Caco-2 (cell line): ENCODE results near the gene DYNC1H1. TPM values are rescaled to one million over a fixed set of nuclear protein-coding genes. Genes with fewer than 3 reads are reported as not detected.

ENCODE experiments used
- BruUV-seq: library from RNA; stranded (reverse); fragments of 400-500 nt; replicated peaks from 2 replicates; lab custom pipeline; 2021; lab: Mats Ljungman, UMichigan
- CTCF ChIA-PET: fragments of 300-600 bp; sonication (Branson Sonifier 250); formaldehyde crosslinking; loops from one replicate; lab custom pipeline; 2022; ENCODE audit warnings: antibody characterized with exemption; lab: Charles Lee
- POLR2A ChIA-PET: fragments of 300-600 bp; sonication (Branson Sonifier 250); formaldehyde crosslinking; loops from one replicate; lab custom pipeline; 2022; ENCODE audit warnings: antibody characterized with exemption; lab: Charles Lee
- DNase-seq, 2 experiments: peaks; one replicate each; pipeline versions ENCODE4 v3.0.0 to v3.0.0-alpha.2; 2020 to 2022
- H3K27me3 ChIP-seq: replicated peaks from 2 replicates; pipeline ENCODE4 v1.6.0; 2011; ENCODE audit warnings: low read length; ENCODE audit not compliant: control insufficient read depth, insufficient read depth
- H3K36me3 ChIP-seq: 2 replicates; pipeline ENCODE4 v1.5.1; 2011; ENCODE audit warnings: low read length; ENCODE audit not compliant: control insufficient read depth, insufficient read depth
- H3K4me1 ChIP-seq: fragments of 250-450 bp; sonication (Bioruptor Pico); 2 replicates; pipeline ENCODE4 v1.5.1; 2020; ENCODE audit warnings: mild to moderate bottlenecking
- H3K4me3 ChIP-seq: 2 replicates; pipeline ENCODE4 v1.5.1; 2011; ENCODE audit warnings: low read depth, mild to moderate bottlenecking, control low read depth, low read length
- H3K9me3 ChIP-seq: fragments of 250-450 bp; sonication (Bioruptor Pico); 2 replicates; pipeline ENCODE4 v1.5.1; 2020; ENCODE audit warnings: mild to moderate bottlenecking, moderate library complexity
- H3K27ac Mint-ChIP-seq: one replicate; pipeline ENCODE4 v1.8.0; 2022; ENCODE audit warnings: mixed read lengths; ENCODE audit not compliant: unreplicated experiment
- H3K27me3 Mint-ChIP-seq: one replicate; pipeline ENCODE4 v1.8.0; 2022; ENCODE audit warnings: mixed read lengths; ENCODE audit not compliant: insufficient read depth, unreplicated experiment
- H3K36me3 Mint-ChIP-seq: one replicate; pipeline ENCODE4 v1.8.0; 2022; ENCODE audit warnings: mild to moderate bottlenecking, mixed read lengths; ENCODE audit not compliant: insufficient read depth, unreplicated experiment
- H3K4me1 Mint-ChIP-seq: one replicate; pipeline ENCODE4 v1.8.0; 2022; ENCODE audit warnings: low read depth, mixed read lengths; ENCODE audit not compliant: unreplicated experiment
- H3K4me3 Mint-ChIP-seq: one replicate; pipeline ENCODE4 v1.8.0; 2022; ENCODE audit warnings: mild to moderate bottlenecking, moderate library complexity, mixed read lengths; ENCODE audit not compliant: unreplicated experiment
- H3K9me3 Mint-ChIP-seq: one replicate; pipeline ENCODE4 v1.8.0; 2022; ENCODE audit warnings: mixed read lengths; ENCODE audit not compliant: unreplicated experiment
- intact Hi-C: fragments of 100-400 bp; cut with micrococcal nuclease; formaldehyde crosslinking; loops from one replicate; pipeline ENCODE4 v1.10.0; 2022; ENCODE audit not compliant: unreplicated experiment
- total RNA-seq: library from RNA; stranded (reverse); gene quantifications from 2 replicates; pipeline ENCODE4 v1.2.3, GENCODE V29; 2022
- TF ChIP-seq, protein P1 (sequence below), 2 experiments: fragments of 200-600 bp in 1 of 2; IDR thresholded peaks; 1 replicate in 1 of 2; 2 replicates in 1 of 2; pipeline versions ENCODE4 v1.5.1 to v1.8.0; 2011 to 2022; ENCODE audit warnings: antibody characterized with exemption in 1 of 2, control low read depth in 1 of 2, inconsistent platforms in 1 of 2, low read depth in 1 of 2, low read length in 1 of 2, mild to moderate bottlenecking in 1 of 2, moderate library complexity in 1 of 2; ENCODE audit not compliant: insufficient read depth in 1 of 2, severe bottlenecking in 1 of 2, unreplicated experiment in 1 of 2

DYNC1H1 gene
- total RNA-seq, 1 experiment from 2014 or later, result 351 TPM

DNA sequence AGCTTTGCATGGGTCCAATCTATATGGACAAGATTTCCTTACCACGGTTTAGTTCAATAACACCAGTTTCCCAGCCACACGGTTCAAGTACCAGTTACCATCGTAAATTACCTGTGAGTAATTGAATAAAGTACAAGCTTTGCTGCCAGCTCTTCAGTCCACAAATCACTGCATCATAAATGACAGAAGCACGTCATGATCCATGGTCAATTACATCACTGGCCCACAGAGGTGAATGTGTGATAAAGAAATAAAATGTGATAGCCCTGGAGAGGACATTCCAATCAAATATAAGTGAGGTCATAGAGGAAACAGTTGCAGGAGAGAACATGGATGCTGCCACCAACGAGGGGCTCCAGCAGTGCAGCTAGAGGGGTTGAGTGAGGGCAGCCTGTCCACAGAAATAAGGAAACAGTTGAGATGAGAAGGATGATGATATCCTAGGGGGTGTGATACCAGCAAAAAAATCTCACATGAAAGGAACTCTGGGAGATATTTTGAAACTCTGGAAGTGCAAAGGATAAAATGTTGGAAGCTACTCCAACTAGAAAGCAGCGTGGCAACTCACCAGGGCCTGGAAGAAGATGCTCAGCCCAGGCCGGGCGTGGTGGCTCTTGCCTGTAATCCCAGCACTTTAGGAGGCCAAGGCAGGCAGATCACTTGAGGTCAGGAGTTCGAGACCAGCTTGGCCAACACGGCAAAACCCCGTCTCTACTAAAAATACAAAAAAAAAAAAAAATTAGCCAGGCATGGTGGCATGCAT lies 5.8 kb upstream of the DYNC1H1 start:
- no TSS peak for BruUV-seq
- H3K36me3 Mint-ChIP-seq, result no peaks in the 10 kb centered on the region
- CTCF ChIA-PET, result interaction anchor here (0.6 kb wide), 2 partner anchors 63 to 172 kb away, joined by 5 to 8 read pairs; no protein-coding TSS in a partner anchor
- H3K9me3 Mint-ChIP-seq, result no peaks in the 10 kb centered on the region
- POLR2A ChIA-PET, result interaction anchor here (0.6 to 0.9 kb wide), 3 partner anchors 8 to 307 kb away, joined by 3 to 12 read pairs (median 3); no protein-coding TSS in a partner anchor
- Histone ChIP-seq H3K4me3 (no peak overlapping the region), H3K27me3 (no peaks in the 10 kb centered on the region), H3K4me1 (peaks cover 3% of the 10 kb centered on the region; the same call in 1 of the 2 replicates), H3K9me3 (no peaks in the 10 kb centered on the region), H3K36me3 (no peaks in the 10 kb centered on the region)
- no peak overlapping the region for H3K27ac Mint-ChIP-seq
- no peaks in the 10 kb centered on the region for H3K4me1 Mint-ChIP-seq
- intact Hi-C loops, result no loop called here
- DNase-seq, result no peak
- H3K4me3 Mint-ChIP-seq, result no peak overlapping the region
- TF ChIP-seq, protein P1, sequence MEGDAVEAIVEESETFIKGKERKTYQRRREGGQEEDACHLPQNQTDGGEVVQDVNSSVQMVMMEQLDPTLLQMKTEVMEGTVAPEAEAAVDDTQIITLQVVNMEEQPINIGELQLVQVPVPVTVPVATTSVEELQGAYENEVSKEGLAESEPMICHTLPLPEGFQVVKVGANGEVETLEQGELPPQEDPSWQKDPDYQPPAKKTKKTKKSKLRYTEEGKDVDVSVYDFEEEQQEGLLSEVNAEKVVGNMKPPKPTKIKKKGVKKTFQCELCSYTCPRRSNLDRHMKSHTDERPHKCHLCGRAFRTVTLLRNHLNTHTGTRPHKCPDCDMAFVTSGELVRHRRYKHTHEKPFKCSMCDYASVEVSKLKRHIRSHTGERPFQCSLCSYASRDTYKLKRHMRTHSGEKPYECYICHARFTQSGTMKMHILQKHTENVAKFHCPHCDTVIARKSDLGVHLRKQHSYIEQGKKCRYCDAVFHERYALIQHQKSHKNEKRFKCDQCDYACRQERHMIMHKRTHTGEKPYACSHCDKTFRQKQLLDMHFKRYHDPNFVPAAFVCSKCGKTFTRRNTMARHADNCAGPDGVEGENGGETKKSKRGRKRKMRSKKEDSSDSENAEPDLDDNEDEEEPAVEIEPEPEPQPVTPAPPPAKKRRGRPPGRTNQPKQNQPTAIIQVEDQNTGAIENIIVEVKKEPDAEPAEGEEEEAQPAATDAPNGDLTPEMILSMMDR (IDR thresholded peaks at IDR 0.05; ENCODE audit: insufficient read depth in 1 of 2, low read depth in 1 of 2, low read length in 1 of 2, severe bottlenecking in 1 of 2, unreplicated experiment in 1 of 2), result no peak
- no peaks in the 10 kb centered on the region for H3K27me3 Mint-ChIP-seq

DNA sequence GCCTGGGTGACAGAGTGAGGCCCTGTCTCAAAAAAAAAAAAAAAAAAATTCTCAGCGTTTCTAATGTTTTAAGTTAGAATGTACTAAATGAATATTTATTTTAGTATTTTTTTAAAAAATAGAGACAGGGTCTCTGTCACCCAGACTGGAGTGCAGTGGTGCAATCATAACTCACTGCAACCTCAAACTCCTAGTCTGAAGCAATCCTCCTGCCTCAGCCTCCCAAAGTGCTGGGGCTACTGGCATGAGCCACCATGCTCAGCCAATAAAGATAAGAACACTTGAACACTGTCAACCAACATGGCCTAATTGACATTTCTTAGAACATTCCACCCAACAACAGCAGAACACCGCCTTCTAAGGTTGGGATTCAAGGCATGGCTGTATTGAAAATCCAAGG lies 5.1 kb upstream of the DYNC1H1 start:
- Mint-ChIP-seq H3K9me3 (no peaks in the 10 kb centered on the region), H3K27me3 (no peaks in the 10 kb centered on the region), H3K4me3 (no peak overlapping the region), H3K4me1 (peaks cover 5% of the 10 kb centered on the region), H3K27ac (no peak overlapping the region), H3K36me3 (peaks cover 5% of the 10 kb centered on the region)
- POLR2A ChIA-PET, result no interaction called here
- DNase-seq, result no peak
- CTCF ChIA-PET, result no interaction called here
- peaks cover 7% of the 10 kb centered on the region; the same call in 1 of the 2 replicates for H3K4me1 ChIP-seq
- no peaks in the 10 kb centered on the region for H3K27me3 ChIP-seq
- intact Hi-C loops, result no loop called here
- no peaks in the 10 kb centered on the region for H3K36me3 ChIP-seq
- no peak overlapping the region for H3K4me3 ChIP-seq
- no peaks in the 10 kb centered on the region for H3K9me3 ChIP-seq
- no TSS peak for BruUV-seq
- TF ChIP-seq, protein P1 (IDR thresholded peaks at IDR 0.05; ENCODE audit: insufficient read depth in 1 of 2, low read depth in 1 of 2, low read length in 1 of 2, severe bottlenecking in 1 of 2, unreplicated experiment in 1 of 2), result no peak

DNA sequence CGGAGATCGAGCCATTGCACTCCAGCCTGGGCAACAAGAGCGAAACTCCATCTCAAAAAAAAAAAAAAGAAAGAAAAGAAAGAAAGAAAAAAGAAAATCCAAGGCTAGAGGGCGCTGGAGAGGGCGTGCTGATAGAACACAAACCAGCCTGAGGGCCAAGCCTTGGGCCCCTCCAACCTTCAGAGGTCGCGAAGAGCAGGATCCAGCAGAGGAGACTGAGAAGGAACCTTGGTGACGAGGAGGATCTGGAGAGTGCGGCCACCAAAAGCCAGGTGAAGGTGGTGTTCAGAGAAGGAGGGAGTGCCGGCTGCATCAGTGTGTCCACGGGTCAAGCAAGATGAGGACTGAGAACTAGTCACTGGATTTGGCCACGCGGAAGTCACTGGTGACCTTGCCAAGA lies 4.1 kb upstream of the DYNC1H1 start:
- H3K27ac Mint-ChIP-seq, result peak overlapping the region; percentile 7
- Histone ChIP-seq H3K4me1 (peaks cover 7% of the 10 kb centered on the region; the same call in 1 of the 2 replicates), H3K36me3 (no peaks in the 10 kb centered on the region), H3K27me3 (no peaks in the 10 kb centered on the region), H3K9me3 (no peaks in the 10 kb centered on the region), H3K4me3 (no peak overlapping the region)
- intact Hi-C loops, result loop anchor here (2.0 to 10.0 kb wide), 4 partner anchors 85 to 357 kb away; partner anchors contain the start of gene ZNF839
- TF ChIP-seq, protein P1 (IDR thresholded peaks at IDR 0.05; ENCODE audit: insufficient read depth in 1 of 2, low read depth in 1 of 2, low read length in 1 of 2, severe bottlenecking in 1 of 2, unreplicated experiment in 1 of 2), result no peak
- peak in 1 of 2 experiments; percentile 40 for DNase-seq
- peaks cover 5% of the 10 kb centered on the region for H3K4me1 Mint-ChIP-seq
- ChIA-PET POLR2A (no interaction called here), CTCF (interaction anchor here (0.5 to 1.4 kb wide), 3 partner anchors 18 to 189 kb away, joined by 3 to 4 read pairs (median 3); no protein-coding TSS in a partner anchor)
- no peaks in the 10 kb centered on the region for H3K27me3 Mint-ChIP-seq
- no peak overlapping the region for H3K4me3 Mint-ChIP-seq
- peaks cover 10% of the 10 kb centered on the region for H3K36me3 Mint-ChIP-seq
- BruUV-seq, result no TSS peak
- no peaks in the 10 kb centered on the region for H3K9me3 Mint-ChIP-seq
